Measurements from ENCODE around the gene UGT1A9. TPM values are rescaled to one million over a fixed set of nuclear protein-coding genes. Genes with fewer than 3 reads are reported as not detected.

UGT1A9 gene
- total RNA-seq, 2 experiments from 2014 or later: not detected

DNA sequence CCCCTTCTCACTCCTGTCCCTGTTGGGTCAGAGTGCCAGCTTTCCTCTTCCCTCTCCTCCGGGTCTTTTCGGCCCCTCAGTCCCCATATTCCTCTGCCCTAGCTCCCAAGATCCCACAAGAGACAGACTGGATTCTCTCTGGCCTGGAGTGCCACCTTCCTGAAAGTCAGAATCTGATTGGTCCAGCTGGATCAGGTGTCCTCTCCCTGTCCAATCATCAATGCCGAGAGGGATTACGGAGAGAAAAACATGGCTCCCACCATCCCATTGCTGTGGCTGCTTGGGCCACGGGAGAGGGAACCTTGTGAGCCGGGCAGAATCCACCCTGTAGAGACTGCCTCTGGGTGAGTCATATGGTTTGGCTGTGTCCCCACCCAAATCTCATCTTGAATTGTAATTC, 103.7 kb downstream of the UGT1A9 start:
- H3K4me1 Mint-ChIP-seq (ENCODE audit: low read depth): no peaks in the 10 kb centered on the region
- ChIA-PET POLR2A (no interaction called here), CTCF (no interaction called here)
- H3K9me3 Mint-ChIP-seq: peaks cover 18% of the 10 kb centered on the region
- no peak overlapping the region for H3K4me3 Mint-ChIP-seq
- DNase-seq: no peak
- no peaks in the 10 kb centered on the region for H3K36me3 Mint-ChIP-seq
- intact Hi-C loops (cut with micrococcal nuclease): no loop called here
- peaks cover 19% of the 10 kb centered on the region for H3K27me3 Mint-ChIP-seq
- no peak overlapping the region for H3K27ac Mint-ChIP-seq

DNA sequence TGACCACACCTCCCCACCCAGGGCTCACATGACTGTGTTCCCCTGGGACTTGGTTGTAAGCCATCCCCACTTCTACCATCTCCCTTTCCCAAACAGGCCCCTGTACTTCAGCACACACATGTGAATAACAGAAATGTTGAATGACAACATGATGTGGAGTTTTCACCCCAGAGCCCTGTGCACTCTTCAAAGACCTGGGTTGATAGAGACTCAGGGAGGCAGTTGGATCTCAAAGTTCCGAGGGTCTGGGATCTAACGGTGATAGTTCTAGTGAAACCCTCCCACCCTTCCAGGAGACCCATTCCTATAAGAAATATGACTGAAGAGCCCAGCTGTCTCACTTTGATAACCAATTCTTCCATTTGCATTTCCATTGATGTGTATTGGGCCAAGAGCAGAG, 106.3 kb downstream of the UGT1A9 start, which contains the start of gene MROH2A:
Gene MROH2A, plus strand, starts transcription at position 301 of the 400 bp plus-strand sequence. CDS start 1,029 bp downstream, outside the sequence.
- CTCF ChIA-PET: no interaction called here
- Mint-ChIP-seq H3K27me3 (peaks cover 24% of the 10 kb centered on the region), H3K4me3 (no peak within 1 kb of the TSS), H3K9me3 (peaks cover 18% of the 10 kb centered on the region), H3K27ac (no peak within 1 kb of the TSS), H3K4me1 (ENCODE audit: low read depth) (no peaks in the 10 kb centered on the region), H3K36me3 (no peaks in the 10 kb centered on the region)
- DNase-seq: no peak
- POLR2A ChIA-PET: no interaction called here
- intact Hi-C loops (cut with micrococcal nuclease): no loop called here

DNA sequence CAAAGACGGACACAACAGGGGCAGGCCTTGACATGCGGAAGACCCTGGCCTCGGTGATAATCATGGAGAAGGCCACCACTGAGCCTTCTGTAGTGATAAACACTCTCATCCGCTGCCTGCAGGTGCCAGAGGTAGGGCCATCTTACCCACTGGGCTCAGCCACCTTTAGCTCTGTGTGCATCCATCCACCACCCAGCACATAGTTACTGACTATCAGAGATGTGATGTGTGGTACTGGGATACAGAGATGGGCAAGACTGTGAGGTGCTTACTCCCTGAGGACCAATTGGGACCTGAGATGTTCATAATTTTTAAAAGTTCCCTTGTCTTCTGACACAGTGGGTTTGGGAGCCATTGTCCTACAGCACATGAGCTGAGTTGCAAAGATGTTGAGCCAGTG, 108.0 kb downstream of the UGT1A9 start:
- intact Hi-C loops (cut with micrococcal nuclease): no loop called here
- no peaks in the 10 kb centered on the region for H3K4me1 Mint-ChIP-seq (ENCODE audit: low read depth)
- peaks cover 26% of the 10 kb centered on the region for H3K27me3 Mint-ChIP-seq
- H3K9me3 Mint-ChIP-seq: peaks cover 18% of the 10 kb centered on the region
- H3K4me3 Mint-ChIP-seq: no peak overlapping the region
- CTCF ChIA-PET: no interaction called here
- no peak overlapping the region for H3K27ac Mint-ChIP-seq
- POLR2A ChIA-PET: interaction anchor here (0.6 kb wide), 1 partner anchor 285 kb away, joined by 3 read pairs; no protein-coding TSS in a partner anchor
- no peaks in the 10 kb centered on the region for H3K36me3 Mint-ChIP-seq
- no peak for DNase-seq

DNA sequence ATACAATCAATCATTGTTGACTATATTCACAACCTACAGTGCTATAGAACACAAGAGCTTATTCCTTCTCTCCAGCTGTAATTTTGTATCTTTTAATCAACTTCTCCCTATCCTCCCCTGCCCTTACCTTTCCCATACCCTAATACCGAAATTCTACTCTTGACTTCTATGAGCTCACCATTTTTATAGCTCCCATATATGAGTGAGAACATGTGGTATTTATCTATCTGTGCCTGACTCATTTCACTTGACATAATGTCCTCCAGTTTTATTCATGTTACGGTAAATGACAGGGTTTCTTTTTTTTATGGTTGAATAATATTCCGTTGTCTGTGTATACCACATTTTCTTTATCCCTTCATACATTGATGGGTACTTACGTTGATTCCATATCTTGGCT, 109.1 kb downstream of the UGT1A9 start:
- CTCF ChIA-PET: no interaction called here
- Mint-ChIP-seq H3K4me3 (no peak overlapping the region), H3K9me3 (peaks cover 13% of the 10 kb centered on the region), H3K27ac (no peak overlapping the region), H3K4me1 (ENCODE audit: low read depth) (no peaks in the 10 kb centered on the region), H3K27me3 (peaks cover 29% of the 10 kb centered on the region), H3K36me3 (no peaks in the 10 kb centered on the region)
- POLR2A ChIA-PET: no interaction called here
- intact Hi-C loops (cut with micrococcal nuclease): no loop called here
- DNase-seq: no peak

DNA sequence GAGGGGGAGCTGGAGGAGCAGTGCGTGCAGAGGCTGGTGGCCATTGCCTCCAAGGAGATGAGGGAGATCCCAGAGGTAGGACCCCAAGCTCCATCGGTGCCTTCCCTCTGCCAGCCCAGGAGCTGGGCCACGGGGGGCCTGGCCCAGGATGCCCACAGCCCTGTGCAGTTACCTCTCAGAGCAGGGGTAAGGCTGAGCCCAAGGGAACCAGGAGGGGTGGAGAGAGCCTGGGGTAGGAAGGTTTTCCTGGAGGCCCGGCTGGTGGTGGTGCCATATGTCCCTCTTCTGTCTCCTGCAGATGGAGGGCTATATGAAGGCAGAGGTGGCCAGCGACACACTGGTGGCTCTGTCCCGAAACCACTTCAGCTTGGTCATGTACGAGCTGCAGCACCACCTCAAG, 117.9 kb downstream of the UGT1A9 start:
- H3K4me3 Mint-ChIP-seq: no peak overlapping the region
- H3K9me3 Mint-ChIP-seq: no peaks in the 10 kb centered on the region
- H3K27me3 Mint-ChIP-seq: peaks cover 10% of the 10 kb centered on the region
- ChIA-PET POLR2A (no interaction called here), CTCF (no interaction called here)
- intact Hi-C loops (cut with micrococcal nuclease): no loop called here
- H3K4me1 Mint-ChIP-seq (ENCODE audit: low read depth): no peaks in the 10 kb centered on the region
- DNase-seq: no peak
- no peak overlapping the region for H3K27ac Mint-ChIP-seq
- H3K36me3 Mint-ChIP-seq: no peaks in the 10 kb centered on the region

DNA sequence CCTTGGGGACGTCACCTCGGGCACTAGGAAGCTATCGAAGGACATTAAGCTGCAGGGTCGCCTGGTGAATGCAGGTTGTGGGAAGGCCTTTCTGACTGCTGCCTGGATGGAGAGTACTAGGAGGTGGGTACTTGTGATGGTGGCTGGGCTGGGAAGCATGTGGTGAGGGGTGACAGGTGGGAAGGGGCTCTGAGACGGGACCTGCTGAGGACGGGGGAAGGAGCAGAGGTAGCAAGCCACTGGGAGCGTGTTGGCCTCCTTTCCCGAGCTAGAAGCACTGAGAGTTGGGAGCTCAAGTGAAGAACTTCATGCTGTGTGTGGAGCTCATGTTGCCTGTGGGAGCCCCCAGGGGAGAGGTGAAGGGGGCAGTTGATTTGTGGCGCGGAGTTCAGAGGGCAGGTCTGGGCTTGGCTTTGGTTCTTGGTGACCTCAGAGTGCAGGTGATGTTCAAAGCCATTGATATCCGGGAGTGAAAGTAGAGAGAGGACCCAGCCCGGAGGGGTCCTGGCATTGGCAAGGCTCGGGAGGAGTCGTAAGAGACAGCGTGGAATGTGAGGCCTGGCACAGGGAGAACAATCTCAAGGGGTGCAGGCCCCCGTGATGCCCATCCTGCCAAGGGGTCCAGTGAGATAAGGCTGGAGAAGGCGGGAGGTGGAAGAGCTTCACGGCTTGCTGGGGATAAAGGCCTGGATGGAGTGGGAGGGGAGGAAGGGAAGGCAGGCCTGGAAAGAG, 119.6 kb downstream of the UGT1A9 start:
- no peaks in the 10 kb centered on the region for H3K9me3 Mint-ChIP-seq
- no peak for DNase-seq
- H3K4me1 Mint-ChIP-seq (ENCODE audit: low read depth): no peaks in the 10 kb centered on the region
- POLR2A ChIA-PET: no interaction called here
- intact Hi-C loops (cut with micrococcal nuclease): no loop called here
- CTCF ChIA-PET: interaction anchor here (0.6 kb wide), 1 partner anchor 256 kb away, joined by 3 read pairs; no protein-coding TSS in a partner anchor
- no peaks in the 10 kb centered on the region for H3K36me3 Mint-ChIP-seq
- no peak overlapping the region for H3K4me3 Mint-ChIP-seq
- H3K27me3 Mint-ChIP-seq: peaks cover 2% of the 10 kb centered on the region
- H3K27ac Mint-ChIP-seq: no peak overlapping the region

DNA sequence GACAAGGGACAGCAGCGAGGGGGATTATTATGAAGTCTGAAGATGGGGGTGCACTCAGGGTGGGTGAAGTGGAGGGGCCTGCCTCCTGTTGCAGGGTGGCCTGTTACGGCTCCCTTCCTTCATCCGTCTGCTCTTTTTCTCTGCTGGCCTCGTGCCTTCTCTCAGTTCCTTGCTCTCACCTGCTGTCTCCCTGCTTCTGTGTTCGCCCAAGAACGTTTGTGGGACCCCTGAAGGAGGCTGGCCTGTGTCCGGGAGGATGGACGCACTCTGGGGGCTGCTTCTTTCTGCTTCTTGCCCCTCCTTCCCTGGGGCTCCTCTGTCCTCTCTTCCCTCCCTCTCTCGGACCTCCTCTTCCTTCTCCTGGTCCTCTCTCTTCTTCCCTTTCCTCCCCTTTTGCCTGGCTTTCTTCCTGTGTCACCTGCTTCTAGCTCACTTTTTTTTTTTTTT, 120.2 kb downstream of the UGT1A9 start:
- ChIA-PET CTCF (no interaction called here), POLR2A (no interaction called here)
- no peaks in the 10 kb centered on the region for H3K36me3 Mint-ChIP-seq
- no peak overlapping the region for H3K27ac Mint-ChIP-seq
- no peak overlapping the region for H3K4me3 Mint-ChIP-seq
- no peaks in the 10 kb centered on the region for H3K27me3 Mint-ChIP-seq
- no peak for DNase-seq
- intact Hi-C loops (cut with micrococcal nuclease): no loop called here
- H3K4me1 Mint-ChIP-seq (ENCODE audit: low read depth): no peaks in the 10 kb centered on the region
- no peaks in the 10 kb centered on the region for H3K9me3 Mint-ChIP-seq

DNA sequence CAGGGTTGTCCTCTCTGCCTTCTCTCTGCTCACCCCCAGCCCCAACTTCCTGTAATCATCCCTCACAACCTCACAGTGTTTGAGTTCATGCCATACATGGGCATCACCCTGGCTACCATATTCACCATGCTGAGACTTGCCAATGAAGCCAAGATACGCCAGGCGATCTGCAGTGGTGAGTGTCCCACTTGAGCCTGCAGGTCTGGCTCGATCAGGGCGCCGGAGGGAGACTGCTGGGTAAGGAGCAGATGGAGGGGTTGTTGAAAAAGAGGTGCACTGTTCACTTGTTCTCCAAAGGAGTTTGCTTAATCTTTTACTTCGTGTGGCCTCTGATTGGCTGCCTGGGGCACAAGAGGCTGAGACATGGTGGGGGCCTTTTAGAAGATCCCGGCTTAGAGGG, 121.0 kb downstream of the UGT1A9 start:
- Mint-ChIP-seq H3K4me3 (no peak overlapping the region), H3K4me1 (ENCODE audit: low read depth) (no peaks in the 10 kb centered on the region), H3K27me3 (no peaks in the 10 kb centered on the region), H3K36me3 (no peaks in the 10 kb centered on the region), H3K9me3 (no peaks in the 10 kb centered on the region), H3K27ac (no peak overlapping the region)
- ChIA-PET CTCF (no interaction called here), POLR2A (no interaction called here)
- no peak for DNase-seq
- intact Hi-C loops (cut with micrococcal nuclease): no loop called here

DNA sequence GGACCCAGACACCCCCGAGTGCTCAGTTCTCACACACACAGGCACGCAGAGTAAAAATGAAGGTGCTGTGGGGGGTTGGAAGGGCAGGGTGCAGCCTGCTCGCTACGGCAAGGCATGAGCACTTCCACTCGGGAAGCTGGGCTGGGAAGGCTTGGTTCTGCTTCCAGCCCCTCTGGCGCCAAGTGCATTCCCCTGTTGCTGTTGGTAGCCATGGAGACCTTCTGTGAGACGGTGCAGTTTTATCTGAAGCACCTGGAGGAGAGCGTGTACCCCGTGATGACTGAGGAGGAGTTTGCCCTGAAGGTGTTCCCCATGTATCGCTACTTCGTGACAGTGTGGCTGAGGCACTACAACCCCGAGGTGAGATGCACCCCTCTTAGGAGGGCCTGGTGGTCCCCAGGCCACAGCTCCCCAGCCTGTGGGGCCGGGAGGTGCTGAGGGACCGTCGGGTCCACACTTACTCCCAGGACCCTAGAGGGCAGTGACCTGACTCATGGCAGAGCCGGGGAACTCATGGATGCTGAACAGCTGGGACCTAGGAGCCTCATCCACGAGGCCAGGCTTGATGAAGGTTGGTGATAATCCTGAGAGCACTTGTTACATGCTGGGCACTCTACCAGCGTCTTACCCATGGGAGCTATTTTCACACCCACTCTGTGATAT, 121.9 kb downstream of the UGT1A9 start:
- Mint-ChIP-seq H3K4me3 (no peak overlapping the region), H3K4me1 (ENCODE audit: low read depth) (no peaks in the 10 kb centered on the region), H3K36me3 (no peaks in the 10 kb centered on the region), H3K27me3 (no peaks in the 10 kb centered on the region), H3K9me3 (no peaks in the 10 kb centered on the region), H3K27ac (no peak overlapping the region)
- POLR2A ChIA-PET: no interaction called here
- intact Hi-C loops (cut with micrococcal nuclease): no loop called here
- CTCF ChIA-PET: no interaction called here
- DNase-seq: no peak

DNA sequence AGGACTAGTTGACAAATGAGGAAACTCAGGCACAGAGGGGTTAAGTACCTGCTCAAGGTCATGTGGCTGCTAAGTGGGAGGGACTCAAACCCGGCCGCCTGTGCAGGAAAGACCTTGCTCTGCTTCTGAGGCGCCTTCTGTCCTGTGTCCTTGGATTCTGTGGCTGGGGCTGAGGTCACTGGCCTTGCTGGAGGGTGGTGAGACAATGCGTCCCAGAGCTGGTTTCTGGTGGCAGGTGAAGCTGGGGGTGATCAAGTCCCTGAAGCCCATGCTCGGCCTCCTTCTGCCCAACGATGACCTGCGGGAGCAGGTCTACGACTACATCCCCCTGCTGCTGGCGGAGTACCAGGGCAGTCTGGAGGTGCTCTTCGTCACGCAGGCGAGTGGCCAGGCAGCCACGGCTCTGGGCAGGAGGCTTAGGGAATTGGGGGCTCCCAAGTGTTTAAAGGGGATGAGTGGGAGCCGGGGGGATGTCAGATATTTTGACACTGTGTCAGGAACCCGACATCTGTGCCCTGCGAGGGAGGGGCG, 122.5 kb downstream of the UGT1A9 start:
- DNase-seq: no peak
- CTCF ChIA-PET: no interaction called here
- Mint-ChIP-seq H3K27me3 (no peaks in the 10 kb centered on the region), H3K4me1 (ENCODE audit: low read depth) (no peaks in the 10 kb centered on the region), H3K27ac (no peak overlapping the region), H3K4me3 (no peak overlapping the region), H3K9me3 (no peaks in the 10 kb centered on the region), H3K36me3 (no peaks in the 10 kb centered on the region)
- POLR2A ChIA-PET: no interaction called here
- intact Hi-C loops (cut with micrococcal nuclease): no loop called here

DNA sequence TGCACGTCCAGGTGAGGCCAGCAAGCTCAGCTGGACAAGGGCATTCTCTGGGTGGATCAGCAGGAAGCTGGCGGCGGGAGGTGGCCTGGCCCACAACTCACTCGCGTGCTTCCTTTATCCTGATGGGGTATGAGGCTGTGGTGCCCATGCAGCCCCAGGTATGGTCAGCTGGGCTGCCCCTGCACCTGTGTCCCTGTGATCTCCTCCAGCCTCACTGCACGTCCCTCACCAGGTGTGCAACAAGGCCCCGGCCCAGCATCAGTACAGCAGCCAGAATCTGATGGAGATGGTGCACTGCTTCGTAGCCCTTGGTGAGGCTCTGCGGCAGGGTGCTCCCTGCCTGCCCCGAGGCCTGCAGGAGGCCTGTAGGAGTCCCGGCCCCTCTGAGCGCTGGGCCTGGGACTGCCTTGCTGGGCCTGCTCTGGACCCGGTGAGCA, 124.1 kb downstream of the UGT1A9 start:
- H3K4me1 Mint-ChIP-seq (ENCODE audit: low read depth): no peaks in the 10 kb centered on the region
- no peaks in the 10 kb centered on the region for H3K27me3 Mint-ChIP-seq
- ChIA-PET POLR2A (no interaction called here), CTCF (no interaction called here)
- H3K36me3 Mint-ChIP-seq: no peaks in the 10 kb centered on the region
- H3K27ac Mint-ChIP-seq: no peak overlapping the region
- H3K9me3 Mint-ChIP-seq: no peaks in the 10 kb centered on the region
- no peak overlapping the region for H3K4me3 Mint-ChIP-seq
- intact Hi-C loops (cut with micrococcal nuclease): no loop called here
- peak; percentile 1 for DNase-seq

DNA sequence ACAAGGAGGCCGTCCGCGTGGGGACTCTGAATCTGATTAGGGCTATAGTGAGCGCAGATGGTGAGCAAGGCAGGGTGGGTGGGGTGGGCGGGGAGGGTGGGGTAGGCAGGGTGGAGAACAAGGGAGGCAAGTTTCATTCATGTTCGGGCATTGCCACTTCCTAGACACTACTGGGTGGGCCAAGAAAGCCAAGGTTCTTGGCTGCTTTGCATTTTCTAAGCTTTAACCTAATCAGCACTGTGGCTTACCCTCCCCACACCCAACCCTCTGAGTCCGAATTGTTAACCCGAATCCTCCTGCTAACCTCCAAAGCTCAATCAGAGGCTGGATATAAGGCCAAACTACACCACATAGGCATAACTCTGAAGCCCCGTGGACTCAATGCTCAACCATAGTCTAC, 124.6 kb downstream of the UGT1A9 start:
- CTCF ChIA-PET: no interaction called here
- Mint-ChIP-seq H3K4me3 (no peak overlapping the region), H3K27ac (no peak overlapping the region), H3K27me3 (no peaks in the 10 kb centered on the region), H3K9me3 (no peaks in the 10 kb centered on the region), H3K36me3 (no peaks in the 10 kb centered on the region), H3K4me1 (ENCODE audit: low read depth) (no peaks in the 10 kb centered on the region)
- intact Hi-C loops (cut with micrococcal nuclease): no loop called here
- DNase-seq: no peak
- POLR2A ChIA-PET: no interaction called here

Data from activated CD4-positive, alpha-beta memory T cell treated with anti-CD3 and anti-CD28 coated beads for 36 hours (primary cell).